GM21528 (cell line): ENCODE measurements around the gene LILRB5.
"Not testable (repeated sequence)": the region's sequence is repeated elsewhere in the genome, so short reads cannot be mapped to it uniquely, and the experiment has no call there.

Experiments
- ATAC-seq: cut with Tn5 transposase; IDR thresholded peaks from one replicate; pipeline ENCODE4 v1.9.1; 2021; ENCODE audit warnings: mild to moderate bottlenecking, moderate library complexity; ENCODE audit not compliant: unreplicated experiment, low FRiP score

Gene LILRB5

GRCh38 chr19:54247106-54247930 is 9.8 kb downstream of the LILRB5 start:
- no peak for ATAC-seq

GRCh38 chr19:54245936-54246335 is 11.1 kb downstream of the LILRB5 start:
- no peak for ATAC-seq

DNA sequence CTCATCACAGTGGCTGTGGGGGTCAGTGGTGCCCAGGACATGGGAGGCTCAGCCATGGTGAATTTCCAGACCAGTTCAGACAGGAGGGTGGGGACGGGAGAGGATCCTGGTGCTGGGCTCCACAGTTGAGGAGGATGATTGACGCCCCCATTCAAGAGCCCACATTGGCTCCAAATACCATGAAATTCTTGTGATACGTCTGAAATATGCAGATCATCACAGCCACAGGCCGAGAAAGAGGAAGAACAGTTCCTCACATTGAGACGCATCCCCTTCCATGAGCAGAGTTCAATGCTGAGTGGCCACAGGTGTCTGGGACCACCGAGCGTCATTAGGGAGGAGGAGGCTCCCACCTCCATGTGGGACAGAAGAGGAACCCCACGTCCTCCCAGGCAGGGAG is 13.3 kb downstream of the LILRB5 start:
- not testable (repeated sequence) for ATAC-seq

- ATAC-seq = not testable (repeated sequence)
These were observed 14.4 kb downstream of the LILRB5 start, which contains the start of gene LILRA6 for GRCh38 chr19:54242646-54243045. TSS of gene LILRA6 (minus strand) at chr19:54242790.

GRCh38 chr19:54242234-54242633 is 14.8 kb downstream of the LILRB5 start:
- ATAC-seq = not testable (repeated sequence)

GRCh38 chr19:54240372-54241336 is 16.4 kb downstream of the LILRB5 start:
- ATAC-seq = not testable (repeated sequence)

GRCh38 chr19:54239491-54240371 is 17.3 kb downstream of the LILRB5 start:
- not testable (repeated sequence) for ATAC-seq

DNA sequence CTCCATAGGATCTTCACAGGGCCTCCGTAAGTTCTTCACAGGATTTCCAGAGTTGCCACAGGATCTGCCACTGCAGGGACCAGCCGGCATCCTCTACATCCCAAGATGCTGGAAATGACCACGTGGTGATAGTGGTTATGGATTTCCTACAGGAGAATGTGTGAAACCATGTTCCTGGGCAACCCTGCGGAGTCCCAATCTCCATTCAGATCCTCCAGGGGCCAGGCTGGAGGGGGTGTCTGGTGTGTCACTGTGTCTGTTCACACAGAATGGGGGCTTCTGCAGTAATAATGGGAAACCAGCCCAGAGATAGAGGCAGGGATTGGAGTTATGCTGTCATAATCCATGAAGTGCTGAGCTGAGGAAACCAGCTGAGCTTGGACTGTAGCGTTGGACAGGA is 23.1 kb downstream of the LILRB5 start:
- no peak for ATAC-seq

- ATAC-seq = peak; percentile 75
These were observed 25.8 kb downstream of the LILRB5 start for GRCh38 chr19:54231077-54231931.

DNA sequence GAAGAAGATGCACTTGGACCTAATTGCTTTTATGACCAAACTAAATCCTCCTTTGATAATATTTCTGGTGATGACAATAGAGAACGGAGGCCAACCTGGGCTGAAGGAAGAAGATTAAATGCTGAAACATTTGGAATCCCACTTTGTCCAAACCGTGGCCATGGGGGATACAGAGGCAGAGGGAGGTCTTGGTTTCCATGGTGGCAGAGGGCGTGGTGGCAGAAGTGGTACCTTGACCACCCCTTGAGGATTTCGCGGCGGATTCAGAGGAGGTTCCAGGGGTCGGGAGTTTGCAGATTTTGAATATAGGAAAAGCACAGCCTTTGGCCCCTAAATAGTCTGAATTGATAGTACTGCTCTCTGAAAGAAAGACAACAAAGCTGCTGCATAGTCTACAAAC is 27.0 kb downstream of the LILRB5 start:
- no peak for ATAC-seq

DNA sequence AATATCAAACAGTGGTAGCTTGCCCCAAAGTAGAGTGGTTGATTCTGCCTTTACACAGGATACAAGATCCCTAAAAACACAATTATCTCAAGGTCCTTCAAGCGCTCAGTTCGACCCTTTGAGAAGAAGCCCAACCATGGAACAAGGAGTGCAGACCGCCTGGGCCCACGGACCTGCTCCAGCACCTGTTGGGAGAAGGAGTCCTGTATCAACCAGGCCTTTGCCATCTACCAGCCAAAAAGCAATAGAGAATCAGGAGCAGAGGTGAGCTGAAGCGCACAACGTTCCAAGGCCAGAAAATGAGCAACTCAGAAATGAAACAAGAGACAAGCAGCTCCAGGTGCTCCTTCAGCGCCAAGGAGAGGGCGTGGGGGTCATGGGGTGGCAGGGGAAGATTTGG is 27.9 kb downstream of the LILRB5 start:
- ATAC-seq = no peak

DNA sequence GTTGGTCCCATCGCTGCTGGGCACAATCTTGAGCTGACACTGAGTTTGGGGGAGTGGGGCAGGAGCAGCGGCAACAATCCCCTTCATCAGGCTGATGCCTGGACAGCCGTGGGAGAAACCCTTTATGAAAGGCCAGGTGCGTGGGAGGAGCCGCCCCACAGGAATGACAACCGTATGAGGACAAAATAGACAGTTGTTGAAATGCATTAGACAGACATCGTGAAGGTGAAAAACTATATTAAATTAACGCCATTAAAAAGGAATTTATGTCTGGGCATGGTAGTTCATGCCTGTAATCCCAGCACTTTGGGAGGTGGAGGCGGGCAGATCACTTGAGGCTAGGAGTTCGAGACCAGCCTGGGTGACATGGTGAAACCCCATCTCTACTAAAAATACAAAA is 32.5 kb downstream of the LILRB5 start:
- ATAC-seq = not testable (repeated sequence)

DNA sequence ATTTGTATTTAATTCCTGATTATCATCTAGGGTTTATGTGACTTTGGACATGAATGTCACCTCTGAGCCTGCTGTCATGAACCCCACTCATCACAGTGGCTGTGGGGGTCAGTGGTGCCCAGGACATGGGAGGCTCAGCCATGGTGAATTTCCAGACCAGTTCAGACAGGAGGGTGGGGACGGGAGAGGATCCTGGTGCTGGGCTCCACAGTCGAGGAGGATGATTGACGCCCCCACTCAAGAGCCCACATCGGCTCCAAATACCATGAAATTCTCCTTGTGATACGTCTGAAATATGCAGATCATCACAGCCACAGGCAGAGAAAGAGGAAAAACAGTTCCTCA is 33.2 kb downstream of the LILRB5 start:
- not testable (repeated sequence) for ATAC-seq

- not testable (repeated sequence) for ATAC-seq
These were observed 33.7 kb downstream of the LILRB5 start for GRCh38 chr19:54223277-54223936.

DNA sequence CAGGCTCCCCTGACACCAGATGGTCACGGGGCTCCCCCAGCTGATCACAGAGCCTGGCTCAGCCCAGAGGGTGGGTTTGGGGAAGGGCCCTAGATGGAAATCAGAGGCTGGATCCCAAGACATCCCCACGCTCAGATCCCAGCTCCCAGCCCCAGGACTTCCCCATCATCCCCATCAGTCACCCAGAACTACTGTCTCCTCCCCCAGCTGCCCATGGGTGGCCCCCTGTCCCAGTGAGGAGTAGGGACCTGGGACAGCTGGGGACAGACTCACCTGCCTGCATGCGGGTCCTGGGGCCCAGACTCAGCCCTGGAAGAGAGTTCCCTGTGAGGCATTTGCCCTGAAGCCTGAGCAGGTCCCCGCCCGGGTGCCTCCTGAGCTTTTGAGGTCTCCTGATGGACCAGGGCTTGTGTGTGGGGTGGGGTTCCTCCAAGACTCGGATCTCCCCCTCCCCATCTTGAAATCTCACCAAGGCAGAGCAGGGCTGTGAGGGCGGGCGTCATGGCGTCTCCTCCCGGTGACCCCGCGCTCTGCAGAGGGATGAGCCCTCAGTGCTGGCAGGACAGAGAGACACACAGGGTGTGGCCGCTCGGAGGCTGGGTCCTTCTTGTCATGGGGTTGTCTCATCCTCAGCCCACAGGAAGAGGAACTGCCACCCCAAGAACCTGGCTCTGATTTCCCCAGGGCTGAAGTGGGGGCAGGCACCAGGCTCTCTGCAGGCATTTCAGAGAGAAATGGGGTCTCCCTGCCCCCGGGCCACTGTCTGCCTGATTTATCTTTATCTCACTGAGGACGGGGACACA is 34.4 kb downstream of the LILRB5 start, which contains the start of gene LILRB3:
LILRB3 (minus strand) TSS at position 534 of the 803 bp plus-strand sequence; CDS start at position 503, 31 bp downstream.
- not testable (repeated sequence) for ATAC-seq

DNA sequence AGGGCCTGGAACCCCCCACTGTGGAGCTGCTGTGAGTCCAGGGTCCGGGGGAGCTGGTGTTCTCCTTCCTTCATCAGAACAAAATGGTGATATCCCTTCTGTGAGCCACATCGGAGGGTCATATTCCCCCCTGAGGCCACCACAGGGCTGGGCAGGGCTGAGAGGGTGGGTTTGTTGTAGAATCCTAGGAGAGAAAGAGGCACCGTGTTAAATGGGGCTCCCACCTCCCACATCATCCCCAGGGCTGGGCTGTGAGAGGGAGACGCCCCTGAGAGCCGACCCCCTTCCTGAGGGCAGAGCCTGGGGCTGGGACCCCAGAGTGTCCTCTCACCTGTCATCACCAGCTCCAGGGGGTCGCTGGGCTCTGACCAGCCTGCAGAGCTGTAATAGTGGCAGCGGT is 35.1 kb downstream of the LILRB5 start:
- ATAC-seq = not testable (repeated sequence)

GRCh38 chr19:54219702-54220101 is 37.4 kb downstream of the LILRB5 start:
- not testable (repeated sequence) for ATAC-seq
